Measurements from ENCODE around the gene PARD3B.
"Not testable (repeated sequence)": the region's sequence is repeated elsewhere in the genome, so short reads cannot be mapped to it uniquely, and the experiment has no call there.

The PARD3B gene

GRCh38 chr2:205188239-205189138 is 643.2 kb downstream of the PARD3B start:
- DNase-seq (ENCODE audit: low read depth in 2 of 2), result no peak

GRCh38 chr2:205189301-205189700 is 644.0 kb downstream of the PARD3B start:
- DNase-seq (ENCODE audit: low read depth in 2 of 2), result no peak

GRCh38 chr2:205190528-205190927 is 645.3 kb downstream of the PARD3B start:
- DNase-seq (ENCODE audit: low read depth in 2 of 2), result no peak

- no peak for DNase-seq (ENCODE audit: low read depth in 2 of 2)
Measured at GRCh38 chr2:205193125-205193835, 648.0 kb downstream of the PARD3B start.

GRCh38 chr2:205193836-205194228 is 648.6 kb downstream of the PARD3B start:
- DNase-seq (ENCODE audit: low read depth in 2 of 2), result no peak

- no peak for DNase-seq (ENCODE audit: low read depth in 2 of 2)
Measured at GRCh38 chr2:205197468-205198139, 652.3 kb downstream of the PARD3B start.

- no peak for DNase-seq (ENCODE audit: low read depth in 2 of 2)
Measured at GRCh38 chr2:205198140-205198525, 652.9 kb downstream of the PARD3B start.

GRCh38 chr2:205199165-205199850 is 654.0 kb downstream of the PARD3B start:
- DNase-seq (ENCODE audit: low read depth in 2 of 2), result no peak

GRCh38 chr2:205210494-205210893 is 665.2 kb downstream of the PARD3B start:
- DNase-seq (ENCODE audit: low read depth in 2 of 2), result no peak

GRCh38 chr2:205212357-205212756 is 667.1 kb downstream of the PARD3B start:
- DNase-seq (ENCODE audit: low read depth in 2 of 2), result no peak

GRCh38 chr2:205216092-205216491 is 670.8 kb downstream of the PARD3B start:
- DNase-seq (ENCODE audit: low read depth in 2 of 2), result no peak

- DNase-seq (ENCODE audit: low read depth in 2 of 2), result no peak
Measured at GRCh38 chr2:205216580-205216979, 671.3 kb downstream of the PARD3B start.

GRCh38 chr2:205217004-205217403 is 671.7 kb downstream of the PARD3B start:
- DNase-seq (ENCODE audit: low read depth in 2 of 2), result no peak

GRCh38 chr2:205218056-205218455 is 672.8 kb downstream of the PARD3B start:
- no peak for DNase-seq (ENCODE audit: low read depth in 2 of 2)

GRCh38 chr2:205218816-205219215 is 673.5 kb downstream of the PARD3B start:
- DNase-seq (ENCODE audit: low read depth in 2 of 2), result not testable (repeated sequence)

- DNase-seq (ENCODE audit: low read depth in 2 of 2), result no peak
Measured at GRCh38 chr2:205220559-205220958, 675.3 kb downstream of the PARD3B start.

- no peak for DNase-seq (ENCODE audit: low read depth in 2 of 2)
Measured at GRCh38 chr2:205232086-205232485, 686.8 kb downstream of the PARD3B start.

GRCh38 chr2:205235434-205235833 is 690.2 kb downstream of the PARD3B start:
- no peak for DNase-seq (ENCODE audit: low read depth in 2 of 2)

- DNase-seq (ENCODE audit: low read depth in 2 of 2), result no peak
Measured at GRCh38 chr2:205237524-205237923, 692.2 kb downstream of the PARD3B start.

- no peak for DNase-seq (ENCODE audit: low read depth in 2 of 2)
Measured at GRCh38 chr2:205245001-205245400, 699.7 kb downstream of the PARD3B start.

- DNase-seq (ENCODE audit: low read depth in 2 of 2), result no peak
Measured at GRCh38 chr2:205245652-205246051, 700.4 kb downstream of the PARD3B start.

- DNase-seq (ENCODE audit: low read depth in 2 of 2), result no peak
Measured at GRCh38 chr2:205259121-205259520, 713.8 kb downstream of the PARD3B start.
